GM12874 (cell line): ENCODE data around the gene ZDHHC14.

Experiments
- CTCF ChIP-seq: IDR thresholded peaks from 2 replicates; pipeline ENCODE4 v1.5.1; 2011; ENCODE audit warnings: low read depth, mild to moderate bottlenecking, control low read depth, low read length, moderate library complexity; ENCODE audit not compliant: insufficient read depth

Gene ZDHHC14

GRCh38 chr6:157538698-157539097, 157.7 kb downstream of the ZDHHC14 start:
- TF ChIP-seq CTCF: no peak

- TF ChIP-seq CTCF: no peak
These were observed 158.4 kb downstream of the ZDHHC14 start for GRCh38 chr6:157539421-157539822.

- TF ChIP-seq CTCF: no peak
These were observed 159.1 kb downstream of the ZDHHC14 start for GRCh38 chr6:157539900-157540752.

GRCh38 chr6:157541618-157542413, 160.8 kb downstream of the ZDHHC14 start:
- no peak for TF ChIP-seq CTCF

GRCh38 chr6:157542414-157543160, 161.6 kb downstream of the ZDHHC14 start:
- TF ChIP-seq CTCF: no peak

GRCh38 chr6:157546321-157546720, 165.3 kb downstream of the ZDHHC14 start:
- no peak for TF ChIP-seq CTCF

DNA sequence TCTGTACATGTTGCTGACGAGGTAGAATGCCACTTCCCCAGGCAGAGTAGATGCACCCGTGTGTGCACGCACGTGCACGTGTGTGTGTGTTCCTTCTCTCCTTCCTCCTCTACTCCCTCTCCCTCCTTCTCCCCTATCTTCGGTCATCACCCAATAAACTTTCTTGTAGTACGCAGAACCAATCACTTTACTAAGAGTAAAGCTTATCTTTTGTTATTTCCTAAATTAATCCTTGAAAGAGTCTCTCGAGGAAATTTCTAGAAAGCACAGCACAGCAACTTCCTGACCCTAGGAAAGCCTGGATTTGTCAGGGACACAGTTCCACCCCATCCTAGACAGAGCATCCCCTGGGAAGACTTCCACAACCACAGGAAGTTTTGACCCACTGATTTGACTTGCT, 166.1 kb downstream of the ZDHHC14 start:
- TF ChIP-seq CTCF: no peak
